Mesenchymal stem cell (in vitro differentiated cells and primary cell): ENCODE measurements around the gene TTLL9. TPM values are rescaled to one million over a fixed set of nuclear protein-coding genes. Genes with fewer than 3 reads are reported as not detected.

Experiments
- DNase-seq: peaks from one replicate; pipeline ENCODE4 v3.0.0-alpha.2; 2013
- H2AFZ ChIP-seq: one replicate; pipeline ENCODE4 v1.6.1; 2013; ENCODE audit warnings: low read depth, mild to moderate bottlenecking, control low read depth, inconsistent platforms, low read length, moderate library complexity
- H2AK5ac ChIP-seq: 2 replicates; pipeline ENCODE4 v1.6.1; 2013; ENCODE audit warnings: low read length, moderate library complexity, mild to moderate bottlenecking, inconsistent platforms; ENCODE audit not compliant: severe bottlenecking
- H2BK120ac ChIP-seq: one replicate; pipeline ENCODE4 v1.6.1; 2013; ENCODE audit warnings: low read depth, mild to moderate bottlenecking, inconsistent platforms, low read length, moderate library complexity
- H2BK12ac ChIP-seq, 2 experiments: one replicate each; pipeline ENCODE4 v1.6.1; 2013; ENCODE audit warnings: inconsistent platforms in 2 of 2, low read length in 2 of 2, mild to moderate bottlenecking in 2 of 2, moderate library complexity in 2 of 2, control low read depth in 1 of 2
- H2BK15ac ChIP-seq: one replicate; pipeline ENCODE4 v1.6.1; 2013; ENCODE audit warnings: mild to moderate bottlenecking, low read depth, inconsistent platforms; ENCODE audit not compliant: poor library complexity, severe bottlenecking
- H2BK5ac ChIP-seq: 2 replicates; pipeline ENCODE4 v1.6.1; 2013; ENCODE audit warnings: low read depth, mild to moderate bottlenecking, low read length, control low read depth, inconsistent platforms; ENCODE audit not compliant: poor library complexity, severe bottlenecking
- H3K14ac ChIP-seq, 2 experiments: one replicate each; pipeline ENCODE4 v1.6.1; 2013; ENCODE audit warnings: inconsistent platforms in 2 of 2, low read length in 2 of 2, control low read depth in 1 of 2, mild to moderate bottlenecking in 1 of 2, moderate library complexity in 1 of 2
- H3K18ac ChIP-seq, 2 experiments: one replicate each; pipeline ENCODE4 v1.6.1; 2013; ENCODE audit warnings: inconsistent platforms in 2 of 2, low read length in 2 of 2, control low read depth in 1 of 2, low read depth in 1 of 2, mild to moderate bottlenecking in 1 of 2
- H3K23ac ChIP-seq, 2 experiments: one replicate each; pipeline ENCODE4 v1.6.1; 2013; ENCODE audit warnings: inconsistent platforms in 2 of 2, low read length in 2 of 2, mild to moderate bottlenecking in 2 of 2, moderate library complexity in 2 of 2, control low read depth in 1 of 2
- H3K27ac ChIP-seq: 2 replicates; pipeline ENCODE4 v1.5.1; 2013; ENCODE audit warnings: mild to moderate bottlenecking, moderate library complexity, low read length, control low read depth, inconsistent platforms; ENCODE audit not compliant: poor library complexity, severe bottlenecking
- H3K27me3 ChIP-seq, 2 experiments: 2 replicates each; pipeline versions ENCODE4 v1.6.1 to v1.7.0; 2013; ENCODE audit warnings: low read length in 2 of 2, mild to moderate bottlenecking in 2 of 2, moderate library complexity in 2 of 2, control low read depth in 1 of 2, inconsistent platforms in 1 of 2; ENCODE audit not compliant: control insufficient read depth in 1 of 2, insufficient read depth in 1 of 2
- H3K36me3 ChIP-seq, 2 experiments: 2 replicates each; pipeline versions ENCODE4 v1.6.1 to v1.7.0; 2013; ENCODE audit warnings: low read length in 2 of 2, control low read depth in 1 of 2, inconsistent platforms in 1 of 2, low read depth in 1 of 2, mild to moderate bottlenecking in 1 of 2; ENCODE audit not compliant: insufficient read depth in 2 of 2, control insufficient read depth in 1 of 2
- H3K4ac ChIP-seq, 2 experiments: one replicate each; pipeline ENCODE4 v1.6.1; 2013; ENCODE audit warnings: inconsistent platforms in 2 of 2, low read length in 2 of 2, mild to moderate bottlenecking in 2 of 2, moderate library complexity in 2 of 2, control low read depth in 1 of 2, low read depth in 1 of 2
- H3K4me1 ChIP-seq: 2 replicates; pipeline ENCODE4 v1.6.1; 2013; ENCODE audit warnings: low read depth, low read length, control low read depth; ENCODE audit not compliant: control insufficient read depth, insufficient read depth
- H3K4me2 ChIP-seq: 2 replicates; pipeline ENCODE4 v1.6.1; 2013; ENCODE audit warnings: low read length, mild to moderate bottlenecking, inconsistent platforms; ENCODE audit not compliant: poor library complexity, severe bottlenecking
- H3K4me3 ChIP-seq, 2 experiments: 2 replicates each; pipeline versions ENCODE4 v1.5.1 to v1.7.0; 2013; ENCODE audit warnings: low read length in 2 of 2, mild to moderate bottlenecking in 2 of 2, control low read depth in 1 of 2, low read depth in 1 of 2; ENCODE audit not compliant: insufficient read depth in 1 of 2
- H3K79me1 ChIP-seq: replicated peaks from 2 replicates; pipeline ENCODE4 v1.6.1; 2013; ENCODE audit warnings: mild to moderate bottlenecking, control low read depth, low read length, inconsistent platforms; ENCODE audit not compliant: poor library complexity, severe bottlenecking
- H3K9ac ChIP-seq: 2 replicates; pipeline ENCODE4 v1.7.0; 2013; ENCODE audit warnings: mild to moderate bottlenecking, low read length, moderate library complexity
- H3K9me3 ChIP-seq: 2 replicates; pipeline ENCODE4 v1.7.0; 2013; ENCODE audit warnings: mild to moderate bottlenecking, low read length; ENCODE audit not compliant: control insufficient read depth
- H4K8ac ChIP-seq: one replicate; pipeline ENCODE4 v1.6.1; 2013; ENCODE audit warnings: inconsistent platforms, mild to moderate bottlenecking, low read length, moderate library complexity
- H4K91ac ChIP-seq: one replicate; pipeline ENCODE4 v1.6.1; 2013; ENCODE audit warnings: mild to moderate bottlenecking, low read length, inconsistent platforms
- WGBS: methylation state at CpG from one replicate; pipeline ENCODE4 v1.1.7; 2013; ENCODE audit warnings: mixed read lengths; 5-methylcytosine and 5-hydroxymethylcytosine counted together
- small RNA-seq: library from polyadenylated mRNA; stranded (forward); fragments of <200 nt; extraction: miRNeasy Mini kit (QIAGEN cat#:217004); gene quantifications from one replicate; pipeline ENCODE3, GENCODE V24; 2013; ENCODE audit warnings: low read depth

TTLL9 gene

GRCh38 chr20:31992086-31992485, 121.7 kb downstream of the TTLL9 start:
- Histone ChIP-seq H2BK5ac (no peak overlapping the region), H2BK15ac (no peak overlapping the region), H3K36me3 (no peaks in the 10 kb centered on the region), H3K79me1 (no peaks in the 10 kb centered on the region), H3K4ac (no peak overlapping the region), H3K9me3 (no peaks in the 10 kb centered on the region), H3K4me1 (peaks cover 3% of the 10 kb centered on the region), H3K23ac (no peak overlapping the region), H2AK5ac (no peak overlapping the region), H2BK120ac (no peak overlapping the region), H2BK12ac (no peak overlapping the region), H3K27ac (no peak overlapping the region), H3K18ac (no peak overlapping the region), H4K8ac (no peak overlapping the region), H3K9ac (no peak overlapping the region), H3K27me3 (peaks cover 54 to 62% of the 10 kb centered on the region in 2 experiments), H3K4me3 (no peak overlapping the region), H3K14ac (no peak overlapping the region), H2AFZ (no peak overlapping the region), H3K4me2 (no peak overlapping the region), H4K91ac (no peak overlapping the region)
- no peak for DNase-seq
- WGBS, result 76% methylated on average over 2 of the region's 2 CpGs

Small RNA genes within 50 kb of the gene (small RNA-seq; reads per million reads assigned to genes)
- gene RNU1-94P, result not detected
